Measurements from ENCODE around the gene ATP5MC3.
A peak's percentile ranks its signal among the peaks of the same experiment; 100 is the strongest.

DNA sequence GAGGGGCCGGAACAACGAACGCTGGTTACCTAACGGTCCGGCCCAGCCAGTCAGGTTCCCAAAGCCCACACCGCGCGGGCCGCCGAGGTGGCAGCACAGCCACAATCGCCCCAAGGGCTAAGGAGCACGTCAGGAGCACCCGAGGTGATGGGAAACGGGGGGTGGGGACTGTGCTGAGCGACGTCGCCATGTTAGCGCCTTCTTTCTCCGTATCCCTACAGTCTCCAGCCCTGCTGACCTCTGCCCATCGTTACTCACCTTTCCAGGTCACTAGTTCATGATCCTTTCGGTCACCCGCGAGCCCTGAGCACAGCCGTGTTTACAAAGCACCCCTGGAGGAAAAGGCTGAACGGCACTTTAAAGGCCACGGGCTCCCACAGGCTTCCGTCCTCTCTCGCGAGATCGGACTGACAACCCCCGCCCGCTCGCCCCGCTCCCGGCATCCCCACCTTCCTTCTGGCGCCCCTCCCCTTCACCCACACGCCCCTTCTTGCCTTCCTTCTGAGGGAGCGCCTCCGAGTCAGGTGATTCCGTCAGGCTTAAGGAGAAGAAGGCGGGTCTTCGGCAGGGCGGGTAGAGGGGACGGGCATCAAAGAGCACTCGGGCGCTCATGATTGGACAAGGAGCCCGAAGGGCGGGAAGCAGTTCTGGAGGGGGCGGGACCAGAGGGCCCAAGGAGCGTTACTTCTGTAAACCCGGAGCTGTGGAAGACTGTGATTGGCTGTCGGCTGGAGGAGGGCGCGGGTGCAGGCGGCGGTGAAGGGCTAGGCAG lies 13.5 kb downstream of the ATP5MC3 start, which contains the start of gene ATF2:
- peak; percentile 90 for TF ChIP-seq KDM5A (IDR thresholded peaks at IDR 0.05; ENCODE audit: borderline replicate concordance, low read length)
- peak; percentile 65; the same call in 1 of the 2 replicates for TF ChIP-seq E2F1 (CRISPR knock-in tag; IDR thresholded peaks at IDR 0.05)
- TF ChIP-seq ZNF224 (CRISPR knock-in tag; IDR thresholded peaks at IDR 0.05) = peak; percentile 54; the same call in 1 of the 2 replicates
- peak; percentile 36; the same call in 1 of the 2 replicates for TF ChIP-seq GABPA (IDR thresholded peaks at IDR 0.05; ENCODE audit: low read depth, low read length)
- TF ChIP-seq GABPA (CRISPR knock-in tag; IDR thresholded peaks at IDR 0.05; ENCODE audit: low read depth) = peak; percentile 77
- 0 out of 2 replicates have a peak, but pooled peaks have one; percentile 59 for TF ChIP-seq ZNF740 (CRISPR knock-in tag; IDR thresholded peaks at IDR 0.05)
- peak; percentile 18; the same call in 1 of the 2 replicates for TF ChIP-seq ATF3 (CRISPR knock-in tag; IDR thresholded peaks at IDR 0.05)
- TF ChIP-seq KAT2B (IDR thresholded peaks at IDR 0.05; ENCODE audit: borderline replicate concordance, low read depth, low read length) = no peak
- TF ChIP-seq ELF4 (CRISPR knock-in tag; IDR thresholded peaks at IDR 0.05; ENCODE audit: borderline replicate concordance) = peak; percentile 84; the same call in 1 of the 2 replicates
- TF ChIP-seq, protein P1, sequence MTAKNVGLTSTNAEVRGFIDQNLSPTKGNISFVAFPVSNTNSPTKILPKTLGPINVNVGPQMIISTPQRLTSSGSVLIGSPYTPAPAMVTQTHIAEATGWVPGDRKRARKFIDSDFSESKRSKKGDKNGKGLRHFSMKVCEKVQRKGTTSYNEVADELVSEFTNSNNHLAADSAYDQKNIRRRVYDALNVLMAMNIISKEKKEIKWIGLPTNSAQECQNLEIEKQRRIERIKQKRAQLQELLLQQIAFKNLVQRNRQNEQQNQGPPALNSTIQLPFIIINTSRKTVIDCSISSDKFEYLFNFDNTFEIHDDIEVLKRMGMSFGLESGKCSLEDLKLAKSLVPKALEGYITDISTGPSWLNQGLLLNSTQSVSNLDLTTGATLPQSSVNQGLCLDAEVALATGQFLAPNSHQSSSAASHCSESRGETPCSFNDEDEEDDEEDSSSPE (CRISPR knock-in tag; IDR thresholded peaks at IDR 0.05) = peak; percentile 90
- TF ChIP-seq HMG20A (CRISPR knock-in tag; IDR thresholded peaks at IDR 0.05; ENCODE audit: borderline replicate concordance) = no peak; the same call in 1 of the 2 replicates
